Astrocyte (in vitro differentiated cells and primary cell): ENCODE data around the gene LRRC15. TPM values are rescaled to one million over a fixed set of nuclear protein-coding genes. Genes with fewer than 3 reads are reported as not detected.

Experiments
- DNase-seq: peaks from one replicate; pipeline ENCODE4 v3.0.0-alpha.2; 2010; ENCODE audit warnings: low read depth
- FAIRE-seq: peaks from 2 replicates; lab custom pipeline; 2011; peaks lifted over from hg19 to GRCh38; lab: Jason Lieb, UNC
- H2AFZ ChIP-seq: 2 replicates; pipeline ENCODE4 v1.6.0; 2012; ENCODE audit warnings: low read depth, low read length, inconsistent platforms
- H3K27ac ChIP-seq: 2 replicates; pipeline ENCODE4 v1.5.1; 2011; ENCODE audit warnings: low read depth, low read length, inconsistent platforms
- H3K27me3 ChIP-seq: 2 replicates; pipeline ENCODE4 v1.6.0; 2011; ENCODE audit warnings: low read length, inconsistent platforms; ENCODE audit not compliant: insufficient read depth
- H3K36me3 ChIP-seq: 2 replicates; pipeline ENCODE4 v1.5.1; 2011; ENCODE audit warnings: low read length, inconsistent platforms; ENCODE audit not compliant: insufficient read depth
- H3K4me1 ChIP-seq: 2 replicates; pipeline ENCODE4 v1.5.1; 2011; ENCODE audit warnings: low read length, inconsistent platforms; ENCODE audit not compliant: insufficient read depth
- H3K4me2 ChIP-seq: 2 replicates; pipeline ENCODE4 v1.6.0; 2012; ENCODE audit warnings: low read length, inconsistent platforms
- H3K4me3 ChIP-seq: 2 replicates; pipeline ENCODE4 v1.5.1; 2011; ENCODE audit warnings: low read depth, mild to moderate bottlenecking, low read length, inconsistent platforms; ENCODE audit not compliant: insufficient read depth
- H3K79me2 ChIP-seq: 2 replicates; pipeline ENCODE4 v1.6.0; 2012; ENCODE audit warnings: mild to moderate bottlenecking, low read length, inconsistent platforms; ENCODE audit not compliant: insufficient read depth
- H3K9ac ChIP-seq: 2 replicates; pipeline ENCODE4 v1.6.0; 2012; ENCODE audit warnings: mild to moderate bottlenecking, low read length, inconsistent platforms
- H3K9me3 ChIP-seq: 2 replicates; pipeline ENCODE4 v1.5.1; 2012; ENCODE audit warnings: low read depth, mild to moderate bottlenecking, low read length, inconsistent platforms; ENCODE audit not compliant: insufficient read depth
- H4K20me1 ChIP-seq: 2 replicates; pipeline ENCODE4 v1.6.0; 2012; ENCODE audit warnings: low read length, inconsistent platforms; ENCODE audit not compliant: insufficient read depth
- H3K27ac Mint-ChIP-seq: one replicate; pipeline ENCODE4 v1.8.0; 2021; ENCODE audit warnings: mild to moderate bottlenecking, mixed read lengths; ENCODE audit not compliant: unreplicated experiment
- H3K27me3 Mint-ChIP-seq: one replicate; pipeline ENCODE4 v1.8.0; 2021; ENCODE audit warnings: low read depth, mixed read lengths; ENCODE audit not compliant: unreplicated experiment
- H3K36me3 Mint-ChIP-seq: one replicate; pipeline ENCODE4 v1.8.0; 2021; ENCODE audit warnings: low read depth, mixed read lengths; ENCODE audit not compliant: unreplicated experiment
- H3K4me1 Mint-ChIP-seq: one replicate; pipeline ENCODE4 v1.8.0; 2021; ENCODE audit warnings: low read depth, mixed read lengths; ENCODE audit not compliant: unreplicated experiment
- H3K4me3 Mint-ChIP-seq: one replicate; pipeline ENCODE4 v1.8.0; 2021; ENCODE audit warnings: mild to moderate bottlenecking, moderate library complexity, mixed read lengths; ENCODE audit not compliant: unreplicated experiment
- H3K9me3 Mint-ChIP-seq: one replicate; pipeline ENCODE4 v1.8.0; 2021; ENCODE audit warnings: mild to moderate bottlenecking, mixed read lengths; ENCODE audit not compliant: unreplicated experiment
- EZH2 ChIP-seq: IDR thresholded peaks from 2 replicates; pipeline ENCODE4 v1.6.1; 2012; ENCODE audit warnings: mild to moderate bottlenecking, low read length, inconsistent platforms; ENCODE audit not compliant: insufficient read depth
- total RNA-seq: library from RNA; stranded (reverse); gene quantifications from 2 replicates; pipeline ENCODE4 v1.2.1, GENCODE V29; 2021
- TF ChIP-seq, protein P1 (sequence below): IDR thresholded peaks from 2 replicates; pipeline ENCODE4 v1.5.1; 2011; ENCODE audit warnings: low read depth, mild to moderate bottlenecking, inconsistent platforms, low read length, moderate library complexity; ENCODE audit not compliant: insufficient read depth

The LRRC15 gene
- total RNA-seq, 1 donor from 2014 or later, result 1.4 TPM

DNA sequence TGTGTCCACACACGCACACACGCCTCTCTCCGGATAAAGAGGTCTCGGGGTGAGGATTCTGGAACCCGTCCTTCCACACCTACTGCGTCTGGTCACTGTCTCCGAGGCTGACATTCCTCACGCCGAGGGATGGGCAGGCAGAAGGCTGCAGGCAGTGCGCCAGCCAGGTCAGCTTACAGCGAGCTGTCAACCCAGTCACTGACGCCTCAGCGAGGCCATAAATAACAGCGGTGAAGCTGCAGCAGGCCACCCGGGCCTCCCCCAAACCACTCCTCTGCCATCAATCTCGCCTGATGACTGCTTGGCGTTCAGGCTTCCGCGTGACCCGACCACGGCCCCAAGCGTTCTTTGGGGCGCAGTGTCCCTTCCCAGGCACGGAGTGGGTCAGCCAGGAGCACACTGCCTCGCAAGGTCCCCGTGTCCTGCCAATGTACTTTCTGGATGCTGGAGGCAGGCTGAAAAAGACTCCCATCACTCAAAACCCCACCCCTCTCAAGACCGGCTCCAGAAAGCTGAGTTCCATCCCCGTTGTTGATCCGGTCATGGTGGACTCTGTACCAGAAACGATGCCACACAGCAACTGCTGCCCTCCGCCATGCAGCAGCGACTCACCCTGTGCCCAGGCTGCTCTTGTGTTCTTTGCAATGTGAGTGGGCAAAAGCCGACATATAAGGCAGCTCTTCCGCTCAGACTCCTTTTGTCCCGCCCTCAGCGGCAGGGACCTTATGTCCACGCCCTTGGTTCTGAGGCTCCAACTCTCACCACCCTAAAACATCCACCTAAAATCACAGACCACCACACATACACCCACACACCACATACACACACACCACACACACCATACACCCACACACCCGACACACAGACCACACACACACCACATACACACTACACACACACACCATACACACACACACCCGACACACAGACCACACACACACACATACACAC, 45.5 kb downstream of the LRRC15 start:
- peaks cover 7% of the 10 kb centered on the region for H3K4me1 Mint-ChIP-seq
- Histone ChIP-seq H3K79me2 (no peaks in the 10 kb centered on the region), H3K4me2 (peak overlapping the region; percentile 56), H4K20me1 (peaks cover 8% of the 10 kb centered on the region), H3K27me3 (peaks cover 3% of the 10 kb centered on the region), H3K27ac (no peak overlapping the region), H3K9me3 (peaks cover 10% of the 10 kb centered on the region), H3K4me1 (peaks cover 20% of the 10 kb centered on the region), H3K36me3 (no peaks in the 10 kb centered on the region), H2AFZ (peak overlapping the region; percentile 53), H3K4me3 (no peak overlapping the region), H3K9ac (peak overlapping the region; percentile 5)
- H3K9me3 Mint-ChIP-seq, result peaks cover 12% of the 10 kb centered on the region
- H3K27ac Mint-ChIP-seq, result no peak overlapping the region
- peak; percentile 49 for DNase-seq
- H3K4me3 Mint-ChIP-seq, result no peak overlapping the region
- FAIRE-seq, result no peak
- no peak for TF ChIP-seq EZH2
- TF ChIP-seq, protein P1, sequence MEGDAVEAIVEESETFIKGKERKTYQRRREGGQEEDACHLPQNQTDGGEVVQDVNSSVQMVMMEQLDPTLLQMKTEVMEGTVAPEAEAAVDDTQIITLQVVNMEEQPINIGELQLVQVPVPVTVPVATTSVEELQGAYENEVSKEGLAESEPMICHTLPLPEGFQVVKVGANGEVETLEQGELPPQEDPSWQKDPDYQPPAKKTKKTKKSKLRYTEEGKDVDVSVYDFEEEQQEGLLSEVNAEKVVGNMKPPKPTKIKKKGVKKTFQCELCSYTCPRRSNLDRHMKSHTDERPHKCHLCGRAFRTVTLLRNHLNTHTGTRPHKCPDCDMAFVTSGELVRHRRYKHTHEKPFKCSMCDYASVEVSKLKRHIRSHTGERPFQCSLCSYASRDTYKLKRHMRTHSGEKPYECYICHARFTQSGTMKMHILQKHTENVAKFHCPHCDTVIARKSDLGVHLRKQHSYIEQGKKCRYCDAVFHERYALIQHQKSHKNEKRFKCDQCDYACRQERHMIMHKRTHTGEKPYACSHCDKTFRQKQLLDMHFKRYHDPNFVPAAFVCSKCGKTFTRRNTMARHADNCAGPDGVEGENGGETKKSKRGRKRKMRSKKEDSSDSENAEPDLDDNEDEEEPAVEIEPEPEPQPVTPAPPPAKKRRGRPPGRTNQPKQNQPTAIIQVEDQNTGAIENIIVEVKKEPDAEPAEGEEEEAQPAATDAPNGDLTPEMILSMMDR, result no peak
- peaks cover 2% of the 10 kb centered on the region for H3K36me3 Mint-ChIP-seq
- H3K27me3 Mint-ChIP-seq, result peaks cover 26% of the 10 kb centered on the region

- H3K79me2 ChIP-seq, result no peaks in the 10 kb centered on the region
- peak overlapping the region; percentile 38 for H3K9ac ChIP-seq
- no peak for FAIRE-seq
- H3K27me3 ChIP-seq, result peaks cover 5% of the 10 kb centered on the region
- H3K9me3 ChIP-seq, result peaks cover 17% of the 10 kb centered on the region
- peak overlapping the region; percentile 34 for H2AFZ ChIP-seq
- H3K27ac ChIP-seq, result no peak overlapping the region
- no peak for TF ChIP-seq EZH2
- TF ChIP-seq, protein P1, result no peak
- peaks cover 2% of the 10 kb centered on the region for H3K36me3 Mint-ChIP-seq
- no peak overlapping the region for H3K4me3 ChIP-seq
- peaks cover 17% of the 10 kb centered on the region for H3K9me3 Mint-ChIP-seq
- H4K20me1 ChIP-seq, result peaks cover 6% of the 10 kb centered on the region
- H3K27me3 Mint-ChIP-seq, result peaks cover 31% of the 10 kb centered on the region
- no peak overlapping the region for H3K4me3 Mint-ChIP-seq
- DNase-seq, result peak; percentile 81
- H3K27ac Mint-ChIP-seq, result peak overlapping the region; percentile 44
- H3K36me3 ChIP-seq, result no peaks in the 10 kb centered on the region
- H3K4me1 Mint-ChIP-seq, result peaks cover 7% of the 10 kb centered on the region
- H3K4me2 ChIP-seq, result peak overlapping the region; percentile 71
- H3K4me1 ChIP-seq, result peaks cover 20% of the 10 kb centered on the region
Observed at GRCh38 chr3:194322678-194323211, 46.8 kb downstream of the LRRC15 start.
